Mesenchymal stem cell (in vitro differentiated cells and primary cell): ENCODE results near the gene RRAD. TPM values are rescaled to one million over a fixed set of nuclear protein-coding genes. Genes with fewer than 3 reads are reported as not detected.
A peak's percentile ranks its signal among the peaks of the same experiment; 100 is the strongest.
"Not testable (repeated sequence)": the region's sequence is repeated elsewhere in the genome, so short reads cannot be mapped to it uniquely, and the experiment has no call there.

Source experiments
- DNase-seq: peaks from one replicate; pipeline ENCODE4 v3.0.0-alpha.2; 2013
- H2AFZ ChIP-seq: one replicate; pipeline ENCODE4 v1.6.1; 2013; ENCODE audit warnings: low read depth, mild to moderate bottlenecking, control low read depth, inconsistent platforms, low read length, moderate library complexity
- H2AK5ac ChIP-seq: 2 replicates; pipeline ENCODE4 v1.6.1; 2013; ENCODE audit warnings: low read length, moderate library complexity, mild to moderate bottlenecking, inconsistent platforms; ENCODE audit not compliant: severe bottlenecking
- H2BK120ac ChIP-seq: one replicate; pipeline ENCODE4 v1.6.1; 2013; ENCODE audit warnings: low read depth, mild to moderate bottlenecking, inconsistent platforms, low read length, moderate library complexity
- H2BK12ac ChIP-seq, 2 experiments: one replicate each; pipeline ENCODE4 v1.6.1; 2013; ENCODE audit warnings: inconsistent platforms in 2 of 2, low read length in 2 of 2, mild to moderate bottlenecking in 2 of 2, moderate library complexity in 2 of 2, control low read depth in 1 of 2
- H2BK15ac ChIP-seq: one replicate; pipeline ENCODE4 v1.6.1; 2013; ENCODE audit warnings: mild to moderate bottlenecking, low read depth, inconsistent platforms; ENCODE audit not compliant: poor library complexity, severe bottlenecking
- H2BK5ac ChIP-seq: 2 replicates; pipeline ENCODE4 v1.6.1; 2013; ENCODE audit warnings: low read depth, mild to moderate bottlenecking, low read length, control low read depth, inconsistent platforms; ENCODE audit not compliant: poor library complexity, severe bottlenecking
- H3K14ac ChIP-seq, 2 experiments: one replicate each; pipeline ENCODE4 v1.6.1; 2013; ENCODE audit warnings: inconsistent platforms in 2 of 2, low read length in 2 of 2, control low read depth in 1 of 2, mild to moderate bottlenecking in 1 of 2, moderate library complexity in 1 of 2
- H3K18ac ChIP-seq, 2 experiments: one replicate each; pipeline ENCODE4 v1.6.1; 2013; ENCODE audit warnings: inconsistent platforms in 2 of 2, low read length in 2 of 2, control low read depth in 1 of 2, low read depth in 1 of 2, mild to moderate bottlenecking in 1 of 2
- H3K23ac ChIP-seq, 2 experiments: one replicate each; pipeline ENCODE4 v1.6.1; 2013; ENCODE audit warnings: inconsistent platforms in 2 of 2, low read length in 2 of 2, mild to moderate bottlenecking in 2 of 2, moderate library complexity in 2 of 2, control low read depth in 1 of 2
- H3K27ac ChIP-seq: 2 replicates; pipeline ENCODE4 v1.5.1; 2013; ENCODE audit warnings: mild to moderate bottlenecking, moderate library complexity, low read length, control low read depth, inconsistent platforms; ENCODE audit not compliant: poor library complexity, severe bottlenecking
- H3K27me3 ChIP-seq, 2 experiments: 2 replicates each; pipeline versions ENCODE4 v1.6.1 to v1.7.0; 2013; ENCODE audit warnings: low read length in 2 of 2, mild to moderate bottlenecking in 2 of 2, moderate library complexity in 2 of 2, control low read depth in 1 of 2, inconsistent platforms in 1 of 2; ENCODE audit not compliant: control insufficient read depth in 1 of 2, insufficient read depth in 1 of 2
- H3K36me3 ChIP-seq, 2 experiments: 2 replicates each; pipeline versions ENCODE4 v1.6.1 to v1.7.0; 2013; ENCODE audit warnings: low read length in 2 of 2, control low read depth in 1 of 2, inconsistent platforms in 1 of 2, low read depth in 1 of 2, mild to moderate bottlenecking in 1 of 2; ENCODE audit not compliant: insufficient read depth in 2 of 2, control insufficient read depth in 1 of 2
- H3K4ac ChIP-seq, 2 experiments: one replicate each; pipeline ENCODE4 v1.6.1; 2013; ENCODE audit warnings: inconsistent platforms in 2 of 2, low read length in 2 of 2, mild to moderate bottlenecking in 2 of 2, moderate library complexity in 2 of 2, control low read depth in 1 of 2, low read depth in 1 of 2
- H3K4me1 ChIP-seq: 2 replicates; pipeline ENCODE4 v1.6.1; 2013; ENCODE audit warnings: low read depth, low read length, control low read depth; ENCODE audit not compliant: control insufficient read depth, insufficient read depth
- H3K4me2 ChIP-seq: 2 replicates; pipeline ENCODE4 v1.6.1; 2013; ENCODE audit warnings: low read length, mild to moderate bottlenecking, inconsistent platforms; ENCODE audit not compliant: poor library complexity, severe bottlenecking
- H3K4me3 ChIP-seq, 2 experiments: 2 replicates each; pipeline versions ENCODE4 v1.5.1 to v1.7.0; 2013; ENCODE audit warnings: low read length in 2 of 2, mild to moderate bottlenecking in 2 of 2, control low read depth in 1 of 2, low read depth in 1 of 2; ENCODE audit not compliant: insufficient read depth in 1 of 2
- H3K79me1 ChIP-seq: replicated peaks from 2 replicates; pipeline ENCODE4 v1.6.1; 2013; ENCODE audit warnings: mild to moderate bottlenecking, control low read depth, low read length, inconsistent platforms; ENCODE audit not compliant: poor library complexity, severe bottlenecking
- H3K9ac ChIP-seq: 2 replicates; pipeline ENCODE4 v1.7.0; 2013; ENCODE audit warnings: mild to moderate bottlenecking, low read length, moderate library complexity
- H3K9me3 ChIP-seq: 2 replicates; pipeline ENCODE4 v1.7.0; 2013; ENCODE audit warnings: mild to moderate bottlenecking, low read length; ENCODE audit not compliant: control insufficient read depth
- H4K8ac ChIP-seq: one replicate; pipeline ENCODE4 v1.6.1; 2013; ENCODE audit warnings: inconsistent platforms, mild to moderate bottlenecking, low read length, moderate library complexity
- H4K91ac ChIP-seq: one replicate; pipeline ENCODE4 v1.6.1; 2013; ENCODE audit warnings: mild to moderate bottlenecking, low read length, inconsistent platforms
- WGBS: methylation state at CpG from one replicate; pipeline ENCODE4 v1.1.7; 2013; ENCODE audit warnings: mixed read lengths; 5-methylcytosine and 5-hydroxymethylcytosine counted together
- polyA plus RNA-seq, 2 experiments: library from polyadenylated mRNA; stranded (reverse); fragments of 200-250 nt; gene quantifications; one replicate each; pipeline ENCODE4 v1.2.3, GENCODE V29; 2013

Gene RRAD
- polyA plus RNA-seq (2013, experiment 1 of 2) = 6.9 TPM
- 7.7 TPM for polyA plus RNA-seq (2013, experiment 2 of 2)

GRCh38 chr16:66925322-66925840 is at the start of gene RRAD:
RRAD (minus strand) TSS chr16:66925535; CDS start chr16:66925179, 356 bp downstream.
- peak within 1 kb of the TSS; percentile 88 for H2AK5ac ChIP-seq
- H3K4me2 ChIP-seq = peak within 1 kb of the TSS; percentile 77
- H3K18ac ChIP-seq = peak within 1 kb of the TSS; percentile 47 to 86
- peak within 1 kb of the TSS; percentile 61 to 70 for H3K4me3 ChIP-seq
- WGBS = 6% methylated on average over 32 of the region's 42 CpGs
- DNase-seq = peak; percentile 86
- H2BK5ac ChIP-seq = peak within 1 kb of the TSS; percentile 32
- peaks cover 8 to 28% of the 10 kb centered on the region in 2 experiments for H3K27me3 ChIP-seq
- H3K36me3 ChIP-seq = peaks cover 0 to 18% of the 10 kb centered on the region in 2 experiments
- peak within 1 kb of the TSS; percentile 30 for H2AFZ ChIP-seq
- peak within 1 kb of the TSS; percentile 62 for H3K9ac ChIP-seq
- H3K14ac ChIP-seq = peak within 1 kb of the TSS in 1 of 2 experiments; percentile 91
- no peaks in the 10 kb centered on the region for H3K79me1 ChIP-seq
- peak within 1 kb of the TSS; percentile 93 for H4K91ac ChIP-seq
- peak within 1 kb of the TSS; percentile 30 to 63 for H3K4ac ChIP-seq
- peak within 1 kb of the TSS; percentile 7 for H2BK120ac ChIP-seq
- no peaks in the 10 kb centered on the region for H3K9me3 ChIP-seq
- no peak within 1 kb of the TSS for H3K23ac ChIP-seq
- H2BK12ac ChIP-seq = peak within 1 kb of the TSS; percentile 88 to 98
- peak within 1 kb of the TSS; percentile 66 for H4K8ac ChIP-seq
- H2BK15ac ChIP-seq = peak within 1 kb of the TSS; percentile 74
- H3K27ac ChIP-seq = no peak within 1 kb of the TSS
- H3K4me1 ChIP-seq = peaks cover 52% of the 10 kb centered on the region

GRCh38 chr16:66974932-66975246 is 49.6 kb upstream of the RRAD start:
- WGBS = 81% methylated on average over 11 of the region's 11 CpGs
- H3K18ac ChIP-seq, H3K36me3 ChIP-seq: not testable (repeated sequence)

GRCh38 chr16:66974156-66974931 is 49.0 kb upstream of the RRAD start:
- not testable (repeated sequence) for H3K14ac ChIP-seq, H3K36me3 ChIP-seq, H2AFZ ChIP-seq, H3K4me2 ChIP-seq, H3K4me3 ChIP-seq, H2BK15ac ChIP-seq, H2AK5ac ChIP-seq, H4K8ac ChIP-seq, H3K23ac ChIP-seq, H3K4ac ChIP-seq, H2BK5ac ChIP-seq, H2BK120ac ChIP-seq, H3K79me1 ChIP-seq, H3K9me3 ChIP-seq, H3K27ac ChIP-seq, H3K27me3 ChIP-seq, H3K9ac ChIP-seq, H2BK12ac ChIP-seq, H4K91ac ChIP-seq, H3K18ac ChIP-seq, DNase-seq
- WGBS = 97% methylated on average over 29 of the region's 32 CpGs
- H3K4me1 ChIP-seq = peaks cover 35% of the 10 kb centered on the region

More at GRCh38 chr16:66974932-66975246, 49.6 kb upstream of the RRAD start:
- H2BK15ac ChIP-seq, H2AFZ ChIP-seq, H4K8ac ChIP-seq, H4K91ac ChIP-seq, H3K9ac ChIP-seq, H2AK5ac ChIP-seq, H3K27ac ChIP-seq, H2BK5ac ChIP-seq, H3K27me3 ChIP-seq, H3K23ac ChIP-seq, H3K4ac ChIP-seq, H3K14ac ChIP-seq, H2BK12ac ChIP-seq, H3K9me3 ChIP-seq, H2BK120ac ChIP-seq, H3K4me2 ChIP-seq, H3K4me3 ChIP-seq, DNase-seq, H3K79me1 ChIP-seq: not testable (repeated sequence)
- peaks cover 38% of the 10 kb centered on the region for H3K4me1 ChIP-seq

GRCh38 chr16:66973716-66974115 is 48.4 kb upstream of the RRAD start:
- Histone ChIP-seq H3K4ac (no peak overlapping the region), H2AK5ac (no peak overlapping the region), H3K9me3 (no peaks in the 10 kb centered on the region), H3K14ac (no peak overlapping the region), H3K27me3 (peaks cover 0 to 12% of the 10 kb centered on the region in 2 experiments), H2BK5ac (no peak overlapping the region), H4K91ac (no peak overlapping the region), H2BK15ac (no peak overlapping the region), H2BK12ac (no peak overlapping the region), H3K27ac (no peak overlapping the region), H3K9ac (no peak overlapping the region), H4K8ac (no peak overlapping the region), H3K18ac (no peak overlapping the region), H2BK120ac (no peak overlapping the region), H3K79me1 (no peaks in the 10 kb centered on the region), H3K23ac (no peak overlapping the region), H3K4me1 (peaks cover 28% of the 10 kb centered on the region), H2AFZ (no peak overlapping the region), H3K4me2 (no peak overlapping the region), H3K4me3 (no peak overlapping the region), H3K36me3 (no peaks in the 10 kb centered on the region)
- WGBS = 95% methylated on average over 6 of the region's 6 CpGs
- no peak for DNase-seq
